Measurements from ENCODE around the gene ATP6V0E2.

Gene ATP6V0E2

DNA sequence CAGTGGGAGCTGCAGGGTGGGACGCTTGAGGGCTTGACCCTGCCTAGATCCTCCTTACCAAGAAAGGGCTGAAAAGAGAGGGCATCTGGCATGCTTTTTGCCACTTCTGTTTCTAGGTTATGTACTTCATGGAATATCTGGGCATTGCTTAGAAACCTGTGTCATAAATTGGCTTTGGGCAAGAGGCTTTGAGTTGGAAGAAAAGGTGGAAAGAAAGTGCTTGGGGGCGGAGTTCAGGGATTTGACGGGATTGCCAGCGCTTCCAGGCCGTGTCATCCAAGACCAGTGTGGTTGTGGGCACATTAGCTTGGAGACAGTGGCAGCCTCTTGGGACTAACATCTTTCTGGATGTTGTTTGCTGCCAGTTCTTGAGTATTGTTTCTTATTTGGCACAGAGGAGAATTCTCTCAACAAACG lies 34.8 kb upstream of the ATP6V0E2 start:
- DNase-seq, result no peak

DNA sequence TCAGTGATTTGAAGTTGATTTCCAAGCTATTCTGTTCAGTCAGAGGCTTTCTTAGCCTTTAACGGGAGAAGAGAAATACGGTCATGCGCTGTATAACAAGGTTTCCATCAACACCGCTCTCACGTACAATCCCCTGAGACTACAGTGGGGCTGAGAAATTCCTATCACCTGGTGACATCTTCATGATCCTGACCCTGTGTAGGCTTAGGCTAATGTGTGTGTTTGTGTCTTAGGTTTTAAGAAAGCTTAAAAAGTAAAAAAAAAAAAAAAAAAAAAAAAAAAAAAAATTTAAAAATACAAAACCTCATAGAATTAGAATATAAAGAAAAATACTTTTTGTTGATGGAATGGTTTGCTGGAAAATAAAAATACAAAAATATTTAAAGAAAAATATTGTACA lies 33.8 kb upstream of the ATP6V0E2 start:
- no peak for DNase-seq

DNA sequence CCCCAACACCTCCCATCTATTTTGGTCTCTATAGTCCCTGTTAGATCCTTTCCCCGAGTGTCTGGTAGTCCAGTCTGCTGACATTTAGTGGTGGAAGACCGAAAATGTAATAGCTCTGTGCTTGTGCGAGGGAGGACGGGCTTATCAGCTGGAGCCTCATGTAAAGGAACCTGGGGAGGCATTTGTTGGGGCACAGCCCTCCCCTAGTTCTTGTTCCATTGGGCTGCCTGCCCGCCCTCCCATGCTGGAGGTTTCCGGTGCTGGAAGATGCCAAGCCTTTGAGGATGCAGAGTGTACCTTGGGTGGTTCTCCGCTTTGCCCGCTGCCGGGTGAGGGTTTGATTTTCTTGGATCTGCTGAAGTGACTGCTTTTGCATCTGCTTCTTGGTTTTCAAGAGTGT lies 30.2 kb upstream of the ATP6V0E2 start:
- no peak for DNase-seq

DNA sequence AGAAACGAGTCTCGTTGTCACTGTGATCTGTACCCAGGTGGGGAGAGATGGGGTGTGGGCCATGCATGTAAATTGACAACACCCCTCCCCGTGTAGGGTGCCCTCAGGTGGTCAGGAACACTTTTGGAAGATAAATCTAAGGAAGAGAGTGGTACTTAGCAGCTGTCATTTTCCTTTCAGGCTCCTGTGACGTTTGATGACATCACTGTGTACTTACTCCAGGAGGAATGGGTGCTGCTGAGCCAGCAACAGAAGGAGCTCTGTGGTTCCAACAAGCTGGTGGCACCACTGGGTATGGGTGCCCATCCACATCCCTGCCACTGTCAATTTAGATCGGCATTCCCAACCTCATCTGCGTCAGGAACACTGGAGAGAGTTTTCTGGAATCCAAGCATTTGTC lies 29.3 kb upstream of the ATP6V0E2 start:
- DNase-seq, result no peak

DNA sequence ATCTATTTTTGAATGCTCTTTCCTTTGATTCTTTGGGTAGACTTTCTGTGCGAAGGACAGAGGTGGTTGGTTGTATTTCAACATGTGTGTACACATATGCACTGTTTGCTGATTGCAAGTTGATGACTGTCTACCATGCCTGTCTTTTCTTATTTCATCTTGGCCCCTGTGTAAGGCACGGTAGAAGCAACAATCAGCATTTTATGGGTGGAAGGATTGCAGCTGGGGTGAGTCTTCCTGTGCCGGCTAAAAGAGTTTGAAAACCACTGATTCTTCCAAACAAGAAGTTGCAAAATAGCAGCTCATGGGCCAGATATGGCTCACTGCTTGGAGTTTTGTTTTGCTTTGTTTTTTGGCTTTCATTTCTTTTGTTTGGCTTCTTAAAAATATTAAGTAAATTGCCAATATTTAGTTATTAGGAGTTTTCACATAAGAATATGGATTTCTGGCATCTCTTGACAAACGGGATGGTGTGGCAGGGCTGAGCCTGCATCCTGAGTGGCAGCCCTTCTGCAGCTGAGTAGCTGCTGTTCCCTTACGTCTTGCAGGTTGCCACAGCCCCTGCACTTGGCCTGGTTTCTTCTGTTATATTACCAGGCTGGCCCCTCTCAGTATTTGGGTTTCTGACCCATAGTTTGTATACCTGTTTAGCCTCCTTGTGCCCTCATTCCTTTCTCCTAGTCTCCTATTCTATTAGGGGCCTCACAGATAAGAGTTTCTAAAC lies 28.4 kb upstream of the ATP6V0E2 start:
- DNase-seq, result no peak

DNA sequence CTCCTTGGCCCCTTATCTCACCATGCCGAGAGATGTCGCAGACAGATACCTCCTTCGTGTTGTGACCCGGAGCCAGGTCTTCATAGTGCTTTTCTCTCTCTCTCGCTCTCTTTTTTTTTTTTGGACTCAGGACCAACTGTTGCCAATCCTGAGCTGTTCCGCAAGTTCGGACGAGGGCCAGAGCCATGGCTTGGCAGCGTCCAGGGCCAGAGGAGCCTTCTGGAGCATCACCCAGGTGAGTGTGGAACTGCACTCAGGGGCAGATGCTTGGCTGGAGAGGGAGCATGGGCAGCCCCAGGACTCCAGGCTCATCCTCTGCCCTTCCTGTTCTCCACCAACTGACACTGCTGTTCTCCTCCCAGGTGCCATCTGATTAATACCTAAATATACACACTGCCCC lies 27.7 kb upstream of the ATP6V0E2 start:
- no peak for DNase-seq

DNA sequence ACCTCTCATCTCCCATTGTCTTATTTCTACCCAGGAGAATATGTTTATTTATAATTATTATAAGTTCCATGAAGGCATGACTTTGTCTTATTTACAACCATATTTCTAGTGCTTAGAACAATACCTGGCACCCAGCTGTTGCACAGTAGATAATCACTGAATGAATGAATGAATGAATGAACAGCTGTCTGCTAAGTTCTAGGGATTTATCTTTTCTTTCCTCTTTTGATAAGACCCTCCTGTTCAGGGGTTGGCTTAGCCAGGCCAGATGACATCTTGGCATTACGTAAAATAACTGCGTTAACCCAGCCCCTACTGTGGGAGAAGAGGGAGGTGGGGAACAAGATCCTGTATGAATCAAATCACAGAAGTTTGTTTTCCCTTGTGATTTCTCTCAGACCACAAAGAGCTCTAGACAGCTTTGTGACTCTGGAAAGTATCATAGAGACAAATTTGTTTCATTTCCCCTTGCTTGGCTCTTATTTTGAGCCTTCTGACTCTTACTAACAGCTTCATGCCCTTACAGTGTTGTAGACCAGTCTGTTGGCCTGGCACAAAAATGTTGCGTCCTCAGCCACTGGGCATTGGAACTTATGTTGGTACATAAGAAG lies 27.2 kb upstream of the ATP6V0E2 start:
- DNase-seq, result peak; percentile 11

DNA sequence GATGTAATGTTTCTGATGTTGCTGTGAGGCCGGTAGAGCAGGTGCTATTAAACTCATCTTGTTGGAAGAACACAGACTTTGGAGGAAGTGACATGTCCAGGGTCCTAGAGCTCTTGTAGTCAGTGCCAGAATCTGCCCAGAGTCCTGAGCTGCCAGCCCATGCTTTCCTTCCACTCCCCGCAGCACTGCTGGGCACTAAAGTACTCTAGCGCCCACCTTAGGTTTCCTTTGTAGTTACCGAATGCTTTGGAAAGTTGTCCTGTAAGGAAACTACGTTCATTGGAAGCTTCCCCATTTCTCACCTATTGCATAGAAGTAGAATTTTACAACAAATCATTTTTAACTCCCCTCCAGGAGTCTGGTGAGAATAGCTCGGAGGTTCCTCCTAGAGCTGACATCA lies 24.6 kb upstream of the ATP6V0E2 start:
- no peak for DNase-seq

DNA sequence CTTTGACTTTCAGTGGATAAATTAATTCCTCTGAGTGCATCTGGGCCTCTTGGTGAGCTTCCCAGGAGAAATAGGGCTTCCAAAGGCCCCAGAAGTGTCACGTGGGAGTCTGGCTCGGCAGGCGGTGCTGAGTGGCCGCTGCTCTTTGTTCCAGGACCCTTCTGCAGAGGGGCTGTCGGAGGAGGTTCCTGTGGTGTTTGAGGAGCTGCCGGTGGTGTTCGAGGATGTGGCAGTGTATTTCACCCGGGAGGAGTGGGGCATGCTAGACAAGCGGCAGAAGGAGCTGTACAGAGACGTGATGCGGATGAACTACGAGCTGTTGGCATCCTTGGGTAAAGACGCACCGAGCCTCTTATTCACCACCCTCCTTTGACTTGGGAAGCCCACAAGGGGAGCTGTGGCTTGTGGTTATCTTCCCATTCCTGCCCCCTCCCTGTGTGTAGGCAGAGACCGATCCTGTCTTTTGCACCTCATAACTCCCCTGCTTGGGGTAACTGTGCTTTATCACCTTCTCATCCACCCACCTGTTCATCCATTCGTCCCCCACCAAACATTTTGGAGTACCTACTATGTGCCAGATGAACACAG lies 23.7 kb upstream of the ATP6V0E2 start:
- DNase-seq, result no peak

DNA sequence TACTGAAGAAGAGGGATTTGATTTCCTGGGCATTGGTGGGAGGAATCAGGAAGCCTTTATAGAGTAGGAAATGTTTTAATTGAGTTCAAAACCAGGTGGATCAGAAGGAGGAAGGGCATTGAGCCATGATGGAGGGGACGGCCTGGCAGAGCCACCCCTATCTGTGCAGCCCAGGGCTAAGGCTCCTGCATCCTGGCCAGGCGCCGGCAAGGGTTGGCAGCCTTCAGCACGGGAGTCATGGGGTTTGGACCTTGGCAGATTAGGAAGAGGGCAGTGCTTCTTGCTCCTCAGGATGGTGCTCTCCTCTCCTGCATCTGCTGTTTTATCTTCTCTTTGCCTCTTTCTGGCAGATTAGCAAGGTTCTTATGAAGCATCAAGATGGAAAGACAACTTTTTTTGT lies 23.1 kb upstream of the ATP6V0E2 start:
- DNase-seq, result no peak

DNA sequence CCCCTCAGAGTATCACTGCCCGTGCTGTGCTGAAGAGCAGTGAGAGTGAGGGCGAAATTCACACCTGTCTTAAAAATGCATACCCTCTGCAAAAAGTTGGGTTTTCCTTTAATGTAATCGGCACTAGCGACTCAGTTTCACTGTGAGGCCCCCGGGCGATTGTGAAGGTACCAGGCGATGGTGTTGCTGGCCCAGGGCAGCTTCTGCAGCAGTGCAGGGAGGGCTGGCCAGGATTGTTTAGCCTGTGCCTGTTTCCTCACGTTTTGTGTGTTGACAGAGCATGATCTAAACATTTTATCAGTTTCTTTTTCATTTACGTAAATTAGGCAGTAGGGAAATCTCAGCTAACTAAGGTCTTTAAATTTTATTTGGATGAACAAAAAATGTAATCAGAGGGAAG lies 22.3 kb upstream of the ATP6V0E2 start:
- DNase-seq, result no peak

DNA sequence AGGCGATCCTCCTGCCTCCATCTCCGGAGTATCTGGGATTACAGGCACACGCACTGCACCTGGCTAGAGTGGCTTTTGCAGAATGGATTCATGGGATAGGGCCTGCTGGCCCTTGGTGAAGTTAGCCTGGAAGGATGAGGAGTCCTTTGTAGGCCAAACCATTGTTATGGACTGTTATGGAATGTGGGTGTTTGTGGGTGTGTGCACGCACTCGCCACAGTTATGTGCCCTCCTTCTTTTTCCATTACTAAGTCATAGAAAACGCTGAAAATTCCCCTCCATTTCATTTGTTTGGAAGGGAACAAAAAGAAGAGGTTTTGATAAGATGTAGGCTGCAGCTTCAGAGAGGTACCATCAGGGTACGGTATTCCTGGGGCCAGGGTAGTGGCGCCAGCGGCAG lies 20.6 kb upstream of the ATP6V0E2 start:
- DNase-seq, result no peak

DNA sequence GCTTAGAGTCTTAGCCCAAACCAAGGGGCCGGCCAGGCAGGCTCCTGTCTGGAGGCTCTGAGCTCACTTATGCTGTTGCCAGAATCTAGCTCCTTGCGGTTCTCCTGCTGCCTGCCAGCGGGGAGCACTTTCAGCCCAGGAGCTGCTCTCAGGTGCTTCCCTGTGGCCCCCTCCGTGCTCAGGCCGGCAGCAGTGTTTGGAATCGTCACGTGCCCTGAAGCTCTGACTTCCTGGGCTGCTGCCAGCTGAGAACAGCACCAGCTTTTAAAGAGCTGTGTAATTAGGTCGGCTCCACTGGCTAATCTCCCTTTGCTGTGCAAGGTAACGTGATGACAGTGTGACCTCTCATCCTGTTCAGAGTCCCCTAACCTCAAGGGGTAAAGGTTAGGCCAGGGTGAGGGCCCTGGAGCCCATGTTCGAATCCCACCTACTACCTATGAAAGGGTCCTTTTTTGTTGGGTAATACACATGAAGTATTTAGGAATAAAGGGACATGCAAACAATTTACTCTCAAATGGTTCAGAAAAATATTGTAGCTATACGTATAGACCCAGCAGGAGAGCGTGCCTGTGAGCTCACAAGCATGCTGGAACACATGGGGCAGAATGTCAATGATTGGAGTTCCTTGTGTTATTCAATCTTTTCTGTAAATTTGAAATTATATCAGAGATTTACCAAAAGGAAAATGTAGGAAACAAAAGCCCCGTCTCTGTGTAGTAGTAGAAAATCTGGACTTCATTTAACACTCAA lies 19.0 kb upstream of the ATP6V0E2 start:
- peak; percentile 18 for DNase-seq

DNA sequence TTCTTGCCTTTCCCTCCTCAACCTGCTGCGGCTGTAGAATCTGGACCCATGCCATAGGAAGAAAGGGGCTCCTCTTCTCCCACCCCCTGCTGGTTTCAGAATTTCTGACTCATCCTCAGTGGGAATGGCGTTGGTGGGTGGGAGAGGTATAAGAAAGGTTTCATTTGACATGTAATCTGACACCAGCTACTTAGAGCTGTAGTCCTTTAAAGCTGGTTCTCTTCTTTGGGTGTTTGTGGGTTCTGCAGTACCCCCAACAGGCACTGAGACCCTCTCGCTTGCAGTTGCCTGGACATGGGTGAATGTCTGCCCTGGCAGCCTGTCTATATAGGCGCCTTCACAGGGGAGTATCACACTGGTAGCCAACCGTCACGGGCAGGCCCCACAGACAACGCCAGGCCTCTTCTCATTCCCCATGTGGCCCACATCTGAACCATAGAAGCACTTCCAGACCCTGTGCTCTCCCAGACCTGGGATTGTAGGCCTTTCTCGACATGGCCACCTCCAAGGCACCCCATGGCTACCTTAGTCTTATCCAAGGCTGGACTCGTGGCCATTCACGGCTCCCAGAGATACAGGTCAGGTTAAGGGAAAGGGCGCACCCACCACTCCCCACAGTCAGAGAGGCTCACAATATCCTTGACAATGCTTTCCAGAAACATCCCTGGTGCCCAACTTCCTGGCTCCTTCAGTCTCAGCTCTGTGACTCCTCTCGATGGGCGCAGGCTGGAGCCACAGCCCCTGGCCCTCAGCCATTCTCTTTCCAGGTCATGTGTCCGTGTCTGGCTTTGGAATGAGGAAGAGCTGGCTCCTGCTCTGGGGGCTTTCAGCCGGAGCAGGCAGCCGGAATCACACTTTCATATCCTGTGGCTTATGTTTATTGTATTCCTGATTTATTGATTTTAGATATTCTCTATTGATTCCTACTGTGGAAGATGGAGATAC lies 18.1 kb upstream of the ATP6V0E2 start:
- peak; percentile 2 for DNase-seq

DNA sequence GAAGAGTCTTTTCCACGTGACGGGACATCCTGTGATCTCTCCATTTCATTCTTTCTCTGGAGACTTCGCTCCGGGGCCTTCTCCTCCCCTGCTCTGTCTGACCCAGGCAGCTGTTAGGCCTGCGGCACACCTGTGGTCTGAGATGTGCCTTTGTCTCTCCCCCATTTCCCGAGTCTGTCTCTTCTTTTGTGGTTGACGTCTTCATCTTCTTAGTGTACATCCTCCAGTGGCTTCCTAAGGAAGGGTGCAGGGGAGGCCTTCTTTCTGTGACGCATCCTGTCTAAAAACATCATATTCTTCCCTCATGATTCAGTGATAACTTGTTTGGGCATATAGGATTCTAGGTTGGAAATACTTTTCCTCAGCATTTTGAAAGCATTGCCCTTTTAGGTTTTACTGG lies 17.2 kb upstream of the ATP6V0E2 start:
- no peak for DNase-seq

DNA sequence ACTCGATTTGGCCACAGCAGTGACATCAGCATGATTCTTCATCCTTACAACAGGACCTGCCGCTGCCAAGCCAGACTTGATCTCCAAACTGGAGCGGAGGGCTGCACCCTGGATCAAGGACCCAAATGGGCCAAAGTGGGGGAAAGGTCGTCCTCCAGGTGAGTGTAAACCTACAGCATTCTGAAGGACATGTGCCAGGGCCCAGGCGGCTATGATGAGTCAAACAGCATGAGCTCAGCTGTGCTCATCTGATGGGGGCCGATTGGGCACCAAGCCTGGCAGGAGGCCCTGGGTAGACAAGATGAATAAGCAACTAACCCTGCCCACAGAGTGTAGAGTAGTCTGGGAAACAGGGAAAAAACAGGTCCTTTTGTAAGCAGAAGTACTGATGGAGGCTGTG lies 14.4 kb upstream of the ATP6V0E2 start:
- DNase-seq, result no peak

DNA sequence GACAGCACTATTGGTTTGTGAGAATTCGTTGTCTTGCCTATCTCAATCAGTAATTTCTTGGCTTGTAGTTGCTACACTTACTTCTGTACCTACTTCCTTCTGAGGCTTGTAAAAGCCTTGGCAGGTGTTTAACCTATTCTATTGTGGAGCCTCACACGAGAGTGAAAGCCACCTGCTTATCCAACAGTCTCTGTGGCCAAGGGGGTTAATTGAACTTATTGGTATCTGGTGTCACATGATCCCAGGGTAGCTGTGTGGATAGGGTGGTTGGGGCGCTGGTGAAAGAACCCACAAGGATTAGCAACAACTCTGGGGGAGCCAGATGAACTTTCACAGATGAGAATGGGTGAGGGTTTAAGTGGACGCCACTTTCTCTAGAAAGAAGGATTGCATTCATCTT lies 13.9 kb upstream of the ATP6V0E2 start:
- DNase-seq, result no peak

DNA sequence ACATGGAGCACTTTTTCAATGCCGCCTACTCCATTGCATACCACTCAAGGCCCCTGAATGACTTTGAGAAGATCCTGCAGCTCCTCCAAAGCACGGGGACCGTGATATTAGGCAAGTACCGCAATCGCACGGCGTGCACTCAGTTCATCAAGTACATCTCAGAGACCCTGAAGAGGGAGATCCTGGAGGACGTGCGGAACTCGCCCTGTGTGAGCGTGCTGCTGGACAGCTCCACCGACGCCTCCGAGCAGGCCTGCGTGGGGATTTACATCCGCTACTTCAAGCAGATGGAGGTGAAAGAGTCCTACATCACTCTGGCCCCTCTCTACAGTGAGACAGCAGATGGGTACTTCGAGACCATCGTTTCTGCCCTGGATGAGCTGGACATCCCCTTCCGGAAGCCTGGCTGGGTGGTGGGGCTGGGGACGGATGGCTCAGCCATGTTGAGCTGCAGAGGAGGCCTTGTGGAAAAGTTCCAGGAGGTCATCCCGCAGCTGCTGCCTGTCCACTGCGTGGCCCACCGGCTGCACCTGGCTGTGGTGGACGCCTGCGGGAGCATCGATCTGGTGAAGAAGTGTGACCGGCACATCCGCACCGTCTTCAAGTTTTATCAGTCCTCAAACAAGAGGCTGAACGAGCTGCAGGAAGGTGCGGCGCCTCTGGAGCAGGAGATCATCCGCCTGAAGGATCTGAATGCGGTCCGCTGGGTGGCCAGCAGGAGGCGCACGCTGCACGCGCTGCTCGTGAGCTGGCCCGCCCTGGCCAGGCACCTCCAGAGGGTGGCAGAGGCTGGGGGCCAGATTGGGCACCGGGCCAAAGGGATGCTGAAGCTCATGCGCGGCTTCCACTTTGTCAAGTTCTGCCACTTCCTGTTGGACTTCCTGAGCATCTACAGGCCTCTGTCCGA lies 12.7 kb upstream of the ATP6V0E2 start:
- no peak for DNase-seq

DNA sequence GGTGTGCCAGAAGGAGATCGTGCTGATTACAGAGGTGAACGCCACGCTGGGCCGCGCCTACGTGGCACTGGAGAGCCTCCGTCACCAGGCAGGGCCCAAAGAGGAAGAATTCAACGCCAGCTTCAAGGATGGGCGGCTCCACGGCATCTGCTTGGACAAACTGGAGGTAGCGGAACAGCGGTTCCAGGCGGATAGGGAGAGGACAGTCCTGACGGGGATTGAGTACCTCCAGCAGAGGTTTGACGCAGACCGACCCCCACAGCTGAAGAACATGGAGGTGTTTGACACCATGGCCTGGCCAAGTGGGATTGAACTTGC lies 12.1 kb upstream of the ATP6V0E2 start:
- DNase-seq, result no peak

DNA sequence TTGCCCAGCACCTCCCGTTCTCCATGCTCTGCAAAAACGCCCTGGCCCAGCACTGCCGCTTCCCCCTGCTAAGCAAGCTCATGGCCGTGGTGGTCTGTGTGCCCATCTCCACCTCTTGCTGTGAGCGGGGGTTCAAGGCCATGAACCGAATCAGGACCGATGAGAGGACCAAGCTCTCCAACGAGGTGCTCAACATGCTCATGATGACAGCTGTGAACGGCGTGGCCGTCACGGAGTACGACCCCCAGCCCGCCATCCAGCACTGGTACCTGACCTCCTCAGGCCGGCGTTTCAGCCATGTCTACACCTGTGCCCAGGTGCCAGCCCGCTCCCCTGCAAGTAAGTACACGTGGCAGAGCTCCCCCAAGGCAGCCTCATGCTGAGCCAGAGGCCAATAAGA lies 11.6 kb upstream of the ATP6V0E2 start:
- no peak for DNase-seq

DNA sequence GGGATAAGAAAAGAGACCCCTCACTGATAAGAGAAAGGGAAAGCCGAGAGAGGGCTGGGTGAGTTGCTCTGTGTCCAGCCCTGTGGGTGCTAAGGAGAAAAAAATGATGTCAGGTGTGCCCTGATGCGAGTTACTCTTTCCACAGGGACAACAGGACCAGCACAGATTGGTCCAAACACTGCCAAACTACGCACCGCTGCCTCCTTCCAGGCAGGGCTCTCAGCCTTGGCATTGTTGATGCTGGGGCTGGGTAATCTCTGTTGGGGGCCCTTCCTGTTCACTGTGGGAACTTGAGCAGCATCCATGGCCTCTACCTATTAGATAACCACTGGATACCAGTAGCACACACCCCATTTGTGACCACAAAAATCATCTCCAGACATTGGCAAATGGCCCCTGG lies 10.3 kb upstream of the ATP6V0E2 start:
- no peak for DNase-seq

DNA sequence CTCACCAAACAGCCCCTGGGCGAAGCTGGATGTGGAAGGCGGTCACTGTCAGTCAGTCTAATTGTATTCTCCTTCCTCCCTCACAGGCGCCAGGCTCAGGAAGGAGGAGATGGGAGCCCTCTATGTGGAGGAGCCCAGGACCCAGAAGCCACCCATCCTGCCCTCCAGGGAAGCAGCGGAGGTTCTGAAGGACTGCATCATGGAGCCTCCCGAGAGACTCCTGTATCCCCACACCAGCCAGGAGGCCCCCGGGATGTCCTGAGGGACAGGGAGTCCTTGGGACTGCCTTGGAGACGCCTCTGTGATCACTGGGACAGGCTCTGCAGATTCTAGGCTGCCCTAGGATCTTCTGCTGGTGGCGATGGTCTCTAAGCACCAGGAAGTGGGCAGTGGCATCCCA lies 9.7 kb upstream of the ATP6V0E2 start:
- no peak for DNase-seq

Measured in OCI-M1 (cell line).